HFF-Myc (cell line): ENCODE measurements around the gene TRIM34.

Source experiments
- DNase-seq: peaks from one replicate; pipeline ENCODE4 v3.0.0-alpha.2; 2011; ENCODE audit warnings: low read depth; ENCODE audit errors: extremely low read depth
- H3K4me3 ChIP-seq: replicated peaks from 2 replicates; pipeline ENCODE4 v1.5.1; 2011; ENCODE audit warnings: low read depth, mild to moderate bottlenecking, control low read depth, low read length
- CTCF ChIP-seq: IDR thresholded peaks from 2 replicates; pipeline ENCODE4 v1.5.1; 2012; ENCODE audit warnings: mild to moderate bottlenecking, low read depth, low read length, control low read depth; ENCODE audit errors: missing control alignments

TRIM34 gene

GRCh38 chr11:5604896-5605295 is 19.9 kb upstream of the TRIM34 start:
- TF ChIP-seq CTCF = no peak
- H3K4me3 ChIP-seq = no peak overlapping the region
- DNase-seq = no peak

GRCh38 chr11:5605849-5606248 is 19.0 kb upstream of the TRIM34 start:
- TF ChIP-seq CTCF = no peak
- H3K4me3 ChIP-seq = no peak overlapping the region
- no peak for DNase-seq

GRCh38 chr11:5608808-5609207 is 16.0 kb upstream of the TRIM34 start:
- DNase-seq = no peak
- TF ChIP-seq CTCF = no peak
- H3K4me3 ChIP-seq = no peak overlapping the region

- TF ChIP-seq CTCF = no peak
- H3K4me3 ChIP-seq = no peak overlapping the region
- no peak for DNase-seq
Measured at GRCh38 chr11:5610446-5610845, 14.4 kb upstream of the TRIM34 start.

- H3K4me3 ChIP-seq = no peak overlapping the region
- no peak for TF ChIP-seq CTCF
- DNase-seq = no peak
Measured at GRCh38 chr11:5611627-5612026, 13.2 kb upstream of the TRIM34 start.

GRCh38 chr11:5618807-5619206 is 6.0 kb upstream of the TRIM34 start:
- no peak overlapping the region for H3K4me3 ChIP-seq
- no peak for DNase-seq
- no peak for TF ChIP-seq CTCF
